Testis (tissue), 2 donors: ENCODE measurements around the gene SPEM2.

Source experiments
- CTCF ChIP-seq, 3 experiments: fragments of 450-650 bp in 2 of 3; fragments of 200-600 bp in 1 of 3; sonication (generic) in 1 of 3; IDR thresholded peaks; one replicate each; pipeline ENCODE4 v1.5.1; 2016 to 2019; ENCODE audit warnings: antibody characterized with exemption in 3 of 3, mild to moderate bottlenecking in 2 of 3, moderate library complexity in 1 of 3
- POLR2A ChIP-seq: fragments of 450-650 bp; IDR thresholded peaks from one replicate; pipeline ENCODE4 v1.6.1; 2017; ENCODE audit warnings: antibody characterized with exemption, mild to moderate bottlenecking, moderate library complexity

GRCh38 chr17:7475764-7476422 is 50.5 kb downstream of the SPEM2 start:
- no peak for TF ChIP-seq CTCF (IDR thresholded peaks at IDR 0.05)
- TF ChIP-seq POLR2A, result no peak
